GM23248 (cell line): ENCODE data around the gene MTCL1.

Experiments used
- EZH2 ChIP-seq: fragments of 200-600 bp; sonication (generic); IDR thresholded peaks from 2 replicates; pipeline ENCODE4 v1.6.1; 2018; ENCODE audit warnings: antibody characterized with exemption, mild to moderate bottlenecking; ENCODE audit not compliant: insufficient read depth, poor library complexity, severe bottlenecking
- EZH2phosphoT487 ChIP-seq: fragments of 200-600 bp; sonication (generic); IDR thresholded peaks from 2 replicates; pipeline ENCODE4 v1.6.1; 2018; ENCODE audit warnings: antibody characterized with exemption, moderate library complexity, mild to moderate bottlenecking, low read depth; ENCODE audit not compliant: insufficient read depth

GRCh38 chr18:8802017-8802672, 96.8 kb downstream of the MTCL1 start:
- TF ChIP-seq EZH2 (no peak), EZH2phosphoT487 (no peak)
